Lung (tissue), 12 donors: ENCODE results near the gene KLF16. TPM values are rescaled to one million over a fixed set of nuclear protein-coding genes. Genes with fewer than 3 reads are reported as not detected.
A peak's percentile ranks its signal among the peaks of the same experiment; 100 is the strongest.

Experiments used
- ATAC-seq: fragments of 200-7000 bp; cut with Tn5 transposase; one replicate; pipeline ENCODE4 v1.9.1; 2020; ENCODE audit warnings: moderate number of reproducible peaks; ENCODE audit not compliant: insufficient read depth, low FRiP score
- DNase-seq, 3 donors: peaks; one replicate each; pipeline ENCODE4 v3.0.0-alpha.2; 2013 to 2017
- H3K27ac ChIP-seq, 2 donors: one replicate each; pipeline ENCODE4 v1.5.1; 2013; ENCODE audit warnings: mild to moderate bottlenecking in 2 of 2, moderate library complexity in 2 of 2, control low read depth in 1 of 2, inconsistent platforms in 1 of 2, low read depth in 1 of 2, low read length in 1 of 2
- H3K27me3 ChIP-seq, 3 donors: one replicate each; pipeline ENCODE4 v1.5.1; 2013; ENCODE audit warnings: low read length in 2 of 3; ENCODE audit not compliant: control insufficient read depth in 3 of 3, insufficient read depth in 3 of 3
- H3K36me3 ChIP-seq, 4 donors: one replicate each; pipeline ENCODE4 v1.5.1; 2013; ENCODE audit warnings: low read length in 4 of 4, mild to moderate bottlenecking in 1 of 4, moderate library complexity in 1 of 4; ENCODE audit not compliant: control insufficient read depth in 4 of 4, insufficient read depth in 4 of 4
- H3K4me1 ChIP-seq, 5 donors: one replicate each; pipeline ENCODE4 v1.5.1; 2013; ENCODE audit warnings: low read length in 5 of 5, mild to moderate bottlenecking in 2 of 5, moderate library complexity in 1 of 5; ENCODE audit not compliant: control insufficient read depth in 5 of 5, insufficient read depth in 5 of 5
- H3K4me3 ChIP-seq: one replicate; pipeline ENCODE4 v1.5.1; 2013; ENCODE audit warnings: mild to moderate bottlenecking, control low read depth, moderate library complexity
- H3K9ac ChIP-seq, 2 donors: one replicate each; pipeline ENCODE4 v1.5.1; 2013; ENCODE audit warnings: low read length in 2 of 2, control low read depth in 1 of 2; ENCODE audit not compliant: insufficient read depth in 1 of 2
- H3K9me3 ChIP-seq, 4 donors: one replicate each; pipeline ENCODE4 v1.5.1; 2013; ENCODE audit warnings: low read length in 3 of 4, mild to moderate bottlenecking in 1 of 4, moderate library complexity in 1 of 4; ENCODE audit not compliant: control insufficient read depth in 4 of 4, insufficient read depth in 3 of 4
- WGBS, 2 donors: extraction: QIAGEN DNeasy Blood & Tissue Kit; methylation state at CpG; one replicate each; pipeline ENCODE4 v1.1.7; 2013; 5-methylcytosine and 5-hydroxymethylcytosine counted together
- polyA plus RNA-seq, 2 donors: library from polyadenylated mRNA; stranded (reverse); fragments of 200-250 nt; gene quantifications; one replicate each; pipeline ENCODE4 v1.2.1, GENCODE V29; 2013
- total RNA-seq, 2 donors: library from RNA; depleted of rRNA in 1 of 2; stranded (reverse); fragments of >200 nt in 1 of 2; gene quantifications; one replicate each; pipeline ENCODE4 v1.2.1, GENCODE V29; 2014 to 2021
- TF ChIP-seq, protein P1 (sequence below): IDR thresholded peaks from 2 replicates; pipeline ENCODE4 v1.5.1; 2012; ENCODE audit warnings: mild to moderate bottlenecking; ENCODE audit errors: control extremely low read depth, extremely low read depth
- donor health status: control.
- donor health status: control.
- donor health status: Bipolar disorder and iron deficiency.
- donor health status: healthy.
- donor health status: DM: yes; HTN: yes; CAD: no.

KLF16 gene
- total and polyA plus RNA-seq, 4 donors, result 3.3 to 25.6 (median 15.8) TPM

GRCh38 chr19:1866693-1867348 is 3.4 kb upstream of the KLF16 start:
- TF ChIP-seq, protein P1, sequence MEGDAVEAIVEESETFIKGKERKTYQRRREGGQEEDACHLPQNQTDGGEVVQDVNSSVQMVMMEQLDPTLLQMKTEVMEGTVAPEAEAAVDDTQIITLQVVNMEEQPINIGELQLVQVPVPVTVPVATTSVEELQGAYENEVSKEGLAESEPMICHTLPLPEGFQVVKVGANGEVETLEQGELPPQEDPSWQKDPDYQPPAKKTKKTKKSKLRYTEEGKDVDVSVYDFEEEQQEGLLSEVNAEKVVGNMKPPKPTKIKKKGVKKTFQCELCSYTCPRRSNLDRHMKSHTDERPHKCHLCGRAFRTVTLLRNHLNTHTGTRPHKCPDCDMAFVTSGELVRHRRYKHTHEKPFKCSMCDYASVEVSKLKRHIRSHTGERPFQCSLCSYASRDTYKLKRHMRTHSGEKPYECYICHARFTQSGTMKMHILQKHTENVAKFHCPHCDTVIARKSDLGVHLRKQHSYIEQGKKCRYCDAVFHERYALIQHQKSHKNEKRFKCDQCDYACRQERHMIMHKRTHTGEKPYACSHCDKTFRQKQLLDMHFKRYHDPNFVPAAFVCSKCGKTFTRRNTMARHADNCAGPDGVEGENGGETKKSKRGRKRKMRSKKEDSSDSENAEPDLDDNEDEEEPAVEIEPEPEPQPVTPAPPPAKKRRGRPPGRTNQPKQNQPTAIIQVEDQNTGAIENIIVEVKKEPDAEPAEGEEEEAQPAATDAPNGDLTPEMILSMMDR, result no peak
- 91 to 92% methylated on average over 8 of the region's 8 CpGs for WGBS, 2 donors
- no peak overlapping the region for H3K9ac ChIP-seq

DNA sequence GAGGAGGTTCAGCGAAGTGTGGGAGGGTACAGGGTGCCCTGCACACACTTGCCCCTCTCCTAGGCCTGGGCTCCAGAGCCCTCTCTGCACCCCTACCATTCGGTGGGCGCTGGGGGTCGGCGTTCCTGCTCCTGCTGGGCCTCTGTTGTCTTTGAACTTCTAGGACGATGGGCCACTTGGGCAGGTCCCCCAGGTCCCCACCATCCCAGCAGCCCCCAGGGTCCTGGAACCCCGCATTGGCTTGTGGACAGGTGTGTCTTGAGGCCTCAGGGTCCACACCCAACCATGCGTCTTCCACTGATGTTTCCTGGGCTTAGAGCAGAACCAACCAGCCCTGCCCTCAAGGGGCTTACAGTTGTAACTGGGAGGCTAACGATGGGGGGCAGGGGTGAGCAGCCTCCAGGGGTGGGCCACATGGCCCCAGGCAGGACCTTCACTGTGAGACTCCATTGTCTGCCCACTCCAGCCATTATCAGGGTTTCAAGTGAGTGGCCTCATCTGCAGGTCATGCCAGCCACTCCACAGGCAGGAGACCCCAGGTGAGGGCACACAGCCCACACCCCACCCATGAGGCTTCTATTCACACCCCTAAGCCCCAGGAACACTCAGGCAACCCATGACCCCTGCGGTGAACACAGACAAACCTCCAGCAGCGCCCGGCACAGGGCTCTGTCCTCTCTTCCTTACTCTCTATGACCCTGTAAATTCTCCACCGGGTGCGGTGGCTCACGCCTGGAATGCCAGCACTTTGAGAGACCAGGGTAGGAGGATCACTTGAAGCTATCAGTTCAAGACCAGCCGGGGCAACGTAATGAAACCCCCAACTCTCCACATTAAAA is 2.0 kb upstream of the KLF16 start:
- 87 to 90% methylated on average over 17 of the region's 17 CpGs for WGBS, 2 donors
- no peak for DNase-seq
- H3K27me3 ChIP-seq, result no peaks in the 10 kb centered on the region
- ATAC-seq, result no peak
- H3K9me3 ChIP-seq, result no peaks in the 10 kb centered on the region
- peaks cover 0 to 27% (median 9%) of the 10 kb centered on the region in 5 donors for H3K4me1 ChIP-seq
- no peak overlapping the region for H3K4me3 ChIP-seq
- no peak overlapping the region for H3K9ac ChIP-seq
- TF ChIP-seq, protein P1, result no peak
- H3K36me3 ChIP-seq, result no peaks in the 10 kb centered on the region
- H3K27ac ChIP-seq, result peak overlapping the region; percentile 24 to 71

More at GRCh38 chr19:1866693-1867348, 3.4 kb upstream of the KLF16 start:
- Histone ChIP-seq H3K9me3 (no peaks in the 10 kb centered on the region), H3K27ac (no peak overlapping the region), H3K36me3 (peaks cover 0 to 8% (median 0%) of the 10 kb centered on the region in 4 donors), H3K4me1 (peaks cover 0 to 13% (median 4%) of the 10 kb centered on the region in 5 donors), H3K27me3 (no peaks in the 10 kb centered on the region), H3K4me3 (no peak overlapping the region)
- DNase-seq (no peak), ATAC-seq (no peak)

DNA sequence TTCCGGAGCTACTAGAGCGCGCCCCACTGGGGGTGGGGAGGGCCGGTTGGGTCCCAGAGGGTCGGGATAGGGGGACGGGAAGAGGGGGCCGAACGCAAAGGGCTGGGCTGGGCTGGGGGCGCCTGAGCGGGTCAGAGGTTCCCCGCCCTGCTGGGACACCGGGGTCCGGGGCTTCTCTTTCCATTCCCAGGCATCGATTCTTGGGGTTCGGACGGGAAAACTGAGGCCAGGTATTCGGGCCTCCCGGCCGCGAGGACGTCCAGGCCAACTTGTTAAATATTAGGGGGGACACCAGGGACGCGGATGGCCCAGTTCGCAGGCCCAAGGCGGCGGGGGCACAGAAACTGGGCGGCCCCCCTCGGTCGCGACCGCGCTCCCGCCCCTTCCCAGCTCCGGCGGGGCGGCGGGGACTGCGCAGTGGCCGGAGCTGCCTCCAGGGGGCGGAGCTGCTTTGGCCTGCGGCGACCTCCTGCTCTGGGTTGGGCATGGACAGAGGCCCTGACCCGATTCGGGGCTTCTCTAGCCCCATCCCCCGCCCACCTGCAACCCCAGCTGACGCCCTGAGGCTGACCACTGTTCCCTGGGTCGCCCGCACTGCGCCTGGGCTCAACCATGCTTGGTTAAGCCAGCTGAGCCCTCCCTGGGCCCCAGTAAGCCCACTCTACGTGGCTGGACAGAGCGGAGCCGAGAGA is 1.2 kb upstream of the KLF16 start:
- DNase-seq, result peak in 2 of 3 donors; percentile 63 to 65
- TF ChIP-seq, protein P1, result peak; percentile 85
- peak overlapping the region; percentile 71 to 86 for H3K27ac ChIP-seq

More for the DNA sequence above, 1.2 kb upstream of the KLF16 start:
- Histone ChIP-seq H3K4me1 (peaks cover 0 to 34% (median 13%) of the 10 kb centered on the region in 5 donors), H3K36me3 (no peaks in the 10 kb centered on the region), H3K4me3 (peak overlapping the region; percentile 69), H3K9me3 (no peaks in the 10 kb centered on the region), H3K27me3 (no peaks in the 10 kb centered on the region), H3K9ac (no peak overlapping the region)
- WGBS, 2 donors, result 5 to 8% methylated on average over 36 to 52 of the region's 52 CpGs
- ATAC-seq, result peak; percentile 67
